Pancreas (tissue), 10 donors: ENCODE measurements around the gene CDH4. TPM values are rescaled to one million over a fixed set of nuclear protein-coding genes. Genes with fewer than 3 reads are reported as not detected.

Source experiments
- ATAC-seq, 4 donors: fragments of 200-7000 bp; cut with Tn5 transposase; one replicate each; pipeline versions ENCODE4 v1.8.0 to v1.9.1; 2020; ENCODE audit warnings: mild to moderate bottlenecking in 4 of 4, moderate library complexity in 4 of 4
- DNase-seq, 6 donors: peaks; one replicate each; pipeline ENCODE4 v3.0.0-alpha.2; 2020
- FAIRE-seq: peaks from 2 replicates; lab custom pipeline; 2012; peaks lifted over from hg19 to GRCh38; lab: Jason Lieb, UNC
- H3K27ac ChIP-seq, 4 donors: fragments of 200-600 bp; sonication (generic); 1 replicate in 3 of 4; 2 replicates in 1 of 4; pipeline versions ENCODE4 v1.5.0 to v1.8.0; 2020
- H3K27me3 ChIP-seq, 4 donors: fragments of 200-600 bp; one replicate each; pipeline ENCODE4 v1.8.0; 2021
- H3K36me3 ChIP-seq, 3 donors: fragments of 200-600 bp; sonication (generic) in 1 of 3; one replicate each; pipeline versions ENCODE4 v1.5.0 to v1.8.0; 2020 to 2021
- H3K4me1 ChIP-seq, 3 donors: fragments of 200-600 bp; one replicate each; pipeline ENCODE4 v1.8.0; 2021
- H3K4me3 ChIP-seq, 4 donors: fragments of 200-600 bp; sonication (generic) in 2 of 4; one replicate each; pipeline versions ENCODE4 v1.5.0 to v1.8.0; 2020 to 2021
- H3K9me3 ChIP-seq, 4 donors: fragments of 200-600 bp; one replicate each; pipeline ENCODE4 v1.8.0; 2021
- WGBS, 2 donors: extraction: QIAGEN DNeasy Blood & Tissue Kit; methylation state at CpG; one replicate each; pipeline ENCODE4 v1.1.7; 2013; 5-methylcytosine and 5-hydroxymethylcytosine counted together
- intact Hi-C, 3 donors: fragments of 100-400 bp; cut with DNase I; formaldehyde crosslinking; loops; one replicate each; pipeline versions ENCODE4 v1.11.1 to v1.14.2; 2022
- polyA plus RNA-seq, 2 donors: library from polyadenylated mRNA; stranded (reverse); fragments of 200-250 nt; gene quantifications; one replicate each; pipeline ENCODE4 v1.2.3, GENCODE V29; 2013
- total RNA-seq, 6 donors: library from RNA; stranded (reverse); fragmentation: NEBNext Ultra II Directional in 4 of 6; extraction: Animal tissue kit (Norgen Biotek cat#: 25700) in 4 of 6; gene quantifications; one replicate each; pipeline versions ENCODE4 v1.2.1 to v1.2.4, GENCODE V29; 2021 to 2023
- TF ChIP-seq, protein P1 (sequence below), 4 donors: fragments of 200-600 bp; sonication (generic) in 3 of 4; IDR thresholded peaks; one replicate each; pipeline versions ENCODE4 v1.5.0 to v1.8.0; 2021; ENCODE audit warnings: antibody characterized with exemption in 4 of 4
- donor health status: healthy with polysubstance abuse.
- donor health status: DM: no; HTN: no; CAD: no; lungs with moderate emphysema.
- donor health status: DM: no; HTN: no; CAD: no.
- donor health status: control.
- donor health status: control.
- donor health status: Bipolar disorder and iron deficiency.
- donor health status: DM: yes; HTN: yes; CAD: no.
- donor health status: DM: no; HTN: no; CAD: no.
- donor health status: DM: no; HTN: no; CAD: no.
- donor health status: DM: yes; HTN: yes; CAD: no.

The CDH4 gene
- total and polyA plus RNA-seq, 8 donors: 0.04 to 1.4 (median 0.27) TPM

DNA sequence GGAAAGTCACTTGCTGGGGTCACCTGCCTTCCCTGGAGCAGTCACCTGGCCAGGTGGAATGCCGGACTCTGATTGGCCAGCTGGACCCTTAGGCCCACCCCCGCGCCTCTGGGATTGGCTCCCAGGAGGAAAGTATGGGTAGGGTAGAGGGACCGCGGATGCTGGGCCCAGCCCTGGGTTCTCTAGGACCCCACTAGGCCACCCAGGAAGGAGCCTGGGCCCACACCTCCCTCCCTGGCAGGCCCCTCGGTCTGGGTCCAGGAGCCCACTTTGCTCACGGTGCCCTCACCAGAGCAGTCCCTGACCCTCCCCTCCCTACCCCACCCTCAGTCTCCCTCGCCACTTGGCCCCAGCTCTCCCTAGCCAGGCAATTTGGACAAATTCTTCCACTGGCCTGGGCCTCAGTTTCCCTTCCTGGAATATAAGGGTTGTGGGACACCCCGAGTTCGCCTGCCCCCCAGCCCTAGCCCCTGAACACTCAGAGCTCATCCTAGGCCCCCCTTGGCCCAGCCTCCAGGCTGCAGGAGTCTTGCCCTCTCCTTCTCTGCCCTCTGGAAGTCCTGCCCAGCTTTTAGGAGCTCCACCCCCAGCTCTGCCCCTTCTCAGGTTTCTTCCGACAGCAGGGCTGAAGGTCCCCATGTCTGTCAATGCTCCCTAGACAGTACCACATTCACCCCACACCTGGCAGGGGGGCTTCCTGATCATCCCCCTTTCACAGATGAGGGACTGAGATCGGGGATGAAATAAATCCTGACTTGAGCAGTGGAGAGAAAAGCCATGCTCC is 514.0 kb downstream of the CDH4 start:
- ATAC-seq (no peak), FAIRE-seq (no peak)

DNA sequence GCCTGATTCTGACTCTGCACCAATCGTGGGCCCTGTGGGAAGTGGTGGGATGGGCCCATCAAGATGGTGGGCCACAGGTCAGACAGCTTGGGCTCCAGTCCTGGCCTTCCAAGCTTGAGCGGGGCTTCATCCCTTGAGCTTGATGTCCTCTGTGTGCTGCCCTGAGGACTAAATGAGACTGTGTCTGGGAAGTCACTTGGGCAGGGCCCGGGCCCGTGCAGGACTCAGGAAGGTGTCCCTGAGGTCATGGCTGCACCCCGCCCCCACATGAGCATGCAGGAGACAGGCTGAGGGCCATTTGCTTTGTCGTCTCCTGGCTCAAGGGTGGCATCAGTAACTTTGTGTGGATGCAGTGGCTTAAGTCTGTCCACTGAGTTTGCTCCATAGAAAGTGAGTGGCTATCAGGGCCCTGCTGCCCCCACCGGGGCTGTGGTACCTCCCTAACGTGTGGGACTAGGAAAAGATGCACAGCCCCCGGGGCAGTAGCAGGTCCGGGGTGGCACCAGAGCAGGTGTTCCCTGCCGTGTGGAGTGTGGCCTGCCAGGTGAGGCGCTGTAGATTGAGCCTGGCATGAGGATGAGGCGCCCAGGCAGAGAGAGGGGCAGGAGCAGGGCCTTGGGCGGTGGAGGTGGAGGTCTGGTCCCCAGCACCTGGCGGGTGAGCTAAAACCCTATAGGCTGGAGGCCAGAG is 515.0 kb downstream of the CDH4 start:
- Histone ChIP-seq H3K4me1 (no peaks in the 10 kb centered on the region), H3K27ac (no peak overlapping the region), H3K9me3 (no peaks in the 10 kb centered on the region), H3K36me3 (no peaks in the 10 kb centered on the region), H3K27me3 (no peaks in the 10 kb centered on the region), H3K4me3 (no peak overlapping the region)
- ATAC-seq (no peak), FAIRE-seq (no peak), DNase-seq (peak in 1 of 6 donors; percentile 46)
- intact Hi-C loops: no loop called here
- TF ChIP-seq, protein P1, sequence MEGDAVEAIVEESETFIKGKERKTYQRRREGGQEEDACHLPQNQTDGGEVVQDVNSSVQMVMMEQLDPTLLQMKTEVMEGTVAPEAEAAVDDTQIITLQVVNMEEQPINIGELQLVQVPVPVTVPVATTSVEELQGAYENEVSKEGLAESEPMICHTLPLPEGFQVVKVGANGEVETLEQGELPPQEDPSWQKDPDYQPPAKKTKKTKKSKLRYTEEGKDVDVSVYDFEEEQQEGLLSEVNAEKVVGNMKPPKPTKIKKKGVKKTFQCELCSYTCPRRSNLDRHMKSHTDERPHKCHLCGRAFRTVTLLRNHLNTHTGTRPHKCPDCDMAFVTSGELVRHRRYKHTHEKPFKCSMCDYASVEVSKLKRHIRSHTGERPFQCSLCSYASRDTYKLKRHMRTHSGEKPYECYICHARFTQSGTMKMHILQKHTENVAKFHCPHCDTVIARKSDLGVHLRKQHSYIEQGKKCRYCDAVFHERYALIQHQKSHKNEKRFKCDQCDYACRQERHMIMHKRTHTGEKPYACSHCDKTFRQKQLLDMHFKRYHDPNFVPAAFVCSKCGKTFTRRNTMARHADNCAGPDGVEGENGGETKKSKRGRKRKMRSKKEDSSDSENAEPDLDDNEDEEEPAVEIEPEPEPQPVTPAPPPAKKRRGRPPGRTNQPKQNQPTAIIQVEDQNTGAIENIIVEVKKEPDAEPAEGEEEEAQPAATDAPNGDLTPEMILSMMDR (IDR thresholded peaks at IDR 0.05): no peak
- 64 to 74% methylated on average over 15 of the region's 15 CpGs for WGBS, 2 donors

More for the DNA sequence above, 514.0 kb downstream of the CDH4 start:
- 73 to 81% methylated on average over 12 of the region's 12 CpGs for WGBS, 2 donors
- Histone ChIP-seq H3K9me3 (no peaks in the 10 kb centered on the region), H3K4me1 (no peaks in the 10 kb centered on the region), H3K27ac (no peak overlapping the region), H3K27me3 (no peaks in the 10 kb centered on the region), H3K4me3 (no peak overlapping the region), H3K36me3 (no peaks in the 10 kb centered on the region)
- TF ChIP-seq, protein P1 (IDR thresholded peaks at IDR 0.05): no peak
- DNase-seq: peak in 1 of 6 donors; percentile 51
- intact Hi-C loops: no loop called here

DNA sequence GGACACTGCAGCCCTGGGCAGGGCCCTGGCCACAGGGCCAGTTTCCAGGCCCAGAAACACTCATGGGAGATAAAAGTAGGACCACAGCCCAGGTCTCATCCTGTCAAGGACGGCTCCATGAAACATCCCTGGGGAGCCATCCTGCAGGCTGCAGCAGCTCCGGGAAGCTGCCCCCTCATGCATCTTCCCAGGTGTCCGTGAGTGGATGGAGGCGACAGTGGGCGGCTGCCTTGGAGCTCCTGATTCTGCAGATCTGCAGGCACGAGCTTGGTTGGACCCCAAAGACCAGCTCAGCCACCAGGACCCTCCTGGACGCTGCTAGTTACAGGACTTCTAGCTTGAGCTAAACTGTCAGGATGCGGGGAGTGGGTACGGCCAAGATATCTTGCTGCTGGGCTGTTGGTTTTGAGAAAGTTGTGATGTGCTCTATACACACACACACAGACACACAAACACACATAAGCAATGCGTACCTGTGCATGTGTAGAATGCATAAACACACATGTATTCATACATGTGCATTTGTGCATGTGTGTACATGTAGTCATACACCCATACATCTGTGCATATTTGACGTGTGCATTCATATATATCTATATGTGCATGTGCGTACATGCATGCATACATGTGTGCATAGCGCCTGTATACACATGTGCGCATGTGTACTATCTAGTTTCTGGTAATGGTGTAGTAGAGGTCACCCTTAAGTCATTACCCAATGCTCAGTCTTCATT is 515.9 kb downstream of the CDH4 start:
- no peaks in the 10 kb centered on the region for H3K27me3 ChIP-seq
- TF ChIP-seq, protein P1 (IDR thresholded peaks at IDR 0.05): no peak
- no peaks in the 10 kb centered on the region for H3K4me1 ChIP-seq
- WGBS, 2 donors: 63 to 78% methylated on average over 14 of the region's 14 CpGs
- ATAC-seq (no peak), FAIRE-seq (no peak), DNase-seq (no peak)
- no peak overlapping the region for H3K4me3 ChIP-seq
- H3K27ac ChIP-seq: no peak overlapping the region
- intact Hi-C loops: no loop called here
- no peaks in the 10 kb centered on the region for H3K9me3 ChIP-seq
- H3K36me3 ChIP-seq: no peaks in the 10 kb centered on the region

DNA sequence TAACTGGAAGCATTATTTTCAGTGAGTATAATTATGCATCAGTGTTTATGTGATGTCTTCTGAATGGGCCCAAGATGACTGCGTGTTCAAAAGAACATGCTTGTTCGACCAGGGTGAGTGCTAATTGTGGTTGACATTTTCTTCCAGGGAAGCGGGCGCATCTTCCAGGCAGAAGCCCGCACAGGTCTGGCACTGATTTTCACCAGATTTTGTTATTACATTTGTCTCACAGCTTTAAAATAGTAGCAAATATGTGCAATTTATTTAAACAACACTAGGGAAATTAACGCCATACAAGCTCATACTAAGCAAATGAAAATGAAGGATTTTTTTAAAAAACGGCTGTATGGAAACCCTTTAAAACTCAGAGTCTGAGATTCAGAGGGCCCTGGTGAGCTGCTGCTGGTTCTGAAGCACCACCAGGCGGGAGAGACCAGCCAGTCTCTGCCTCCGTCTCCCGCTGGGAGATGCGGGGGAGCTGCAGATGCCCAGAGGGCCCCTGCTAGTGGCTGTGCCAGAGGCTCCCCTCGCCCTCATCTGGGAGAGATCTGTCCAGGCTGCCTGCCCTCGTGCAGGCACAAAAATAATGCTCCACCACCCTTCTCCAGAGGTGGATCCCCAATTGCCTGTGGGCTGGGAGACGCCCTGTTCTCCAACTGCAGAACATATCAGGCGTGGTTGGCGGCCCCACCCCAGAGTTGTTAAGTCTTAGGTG is 516.7 kb downstream of the CDH4 start:
- FAIRE-seq (no peak), ATAC-seq (no peak), DNase-seq (no peak)
- intact Hi-C loops: no loop called here
- WGBS, 2 donors: 60 to 66% methylated on average over 16 of the region's 16 CpGs
- Histone ChIP-seq H3K36me3 (no peaks in the 10 kb centered on the region), H3K4me1 (no peaks in the 10 kb centered on the region), H3K27ac (no peak overlapping the region), H3K4me3 (no peak overlapping the region), H3K9me3 (no peaks in the 10 kb centered on the region), H3K27me3 (no peaks in the 10 kb centered on the region)
- TF ChIP-seq, protein P1 (IDR thresholded peaks at IDR 0.05): no peak
